GM23338 (cell line): ENCODE data around the gene TBC1D2B. TPM values are rescaled to one million over a fixed set of nuclear protein-coding genes. Genes with fewer than 3 reads are reported as not detected.

Source experiments
- ATAC-seq: fragments of 200-7000 bp; cut with Tn5 transposase; 3 replicates; pipeline ENCODE4 v1.9.1; 2020
- DNase-seq: peaks from one replicate; pipeline ENCODE4 v3.0.0-alpha.2; 2015; ENCODE audit warnings: low spot score
- H2AFZ ChIP-seq: fragments of 200-600 bp; sonication (generic); 2 replicates; pipeline ENCODE4 v1.8.0; 2016; ENCODE audit warnings: antibody characterized with exemption, mild to moderate bottlenecking, moderate library complexity
- H3F3A ChIP-seq: fragments of 200-600 bp; sonication (generic); replicated peaks from 2 replicates; pipeline ENCODE4 v1.8.0; 2017; ENCODE audit warnings: antibody characterized with exemption, mixed run types, low read depth
- H3K27ac ChIP-seq: fragments of 200-600 bp; sonication (generic); 2 replicates; pipeline ENCODE4 v1.6.1; 2016; ENCODE audit warnings: low read depth
- H3K27me3 ChIP-seq: fragments of 200-600 bp; sonication (generic); 2 replicates; pipeline ENCODE4 v1.8.0; 2016; ENCODE audit warnings: mild to moderate bottlenecking, mixed run types, moderate library complexity; ENCODE audit not compliant: insufficient read depth
- H3K36me3 ChIP-seq: fragments of 200-600 bp; sonication (generic); 2 replicates; pipeline ENCODE4 v1.8.0; 2016; ENCODE audit warnings: mild to moderate bottlenecking; ENCODE audit not compliant: insufficient read depth
- H3K4me1 ChIP-seq: fragments of 200-600 bp; sonication (generic); 2 replicates; pipeline ENCODE4 v1.8.0; 2016; ENCODE audit warnings: mild to moderate bottlenecking, moderate library complexity; ENCODE audit not compliant: insufficient read depth
- H3K4me2 ChIP-seq: fragments of 200-600 bp; sonication (generic); 2 replicates; pipeline ENCODE4 v1.7.1; 2017; ENCODE audit warnings: mixed run types
- H3K4me3 ChIP-seq: fragments of 200-600 bp; sonication (generic); 2 replicates; pipeline ENCODE4 v1.6.1; 2016; ENCODE audit warnings: mixed run types
- H3K79me2 ChIP-seq: fragments of 200-600 bp; sonication (generic); replicated peaks from 2 replicates; pipeline ENCODE4 v1.8.0; 2017; ENCODE audit warnings: mild to moderate bottlenecking; ENCODE audit not compliant: insufficient read depth
- H3K9me2 ChIP-seq: fragments of 200-600 bp; sonication (generic); 2 replicates; pipeline ENCODE4 v1.8.0; 2017; ENCODE audit not compliant: insufficient read depth
- H4K20me1 ChIP-seq: fragments of 200-600 bp; sonication (generic); replicated peaks from 2 replicates; pipeline ENCODE4 v1.8.0; 2017; ENCODE audit warnings: mild to moderate bottlenecking; ENCODE audit not compliant: insufficient read depth
- H3K27ac Mint-ChIP-seq: 2 replicates; pipeline ENCODE4 v1.8.0; 2020; ENCODE audit warnings: inconsistent platforms, mild to moderate bottlenecking, moderate library complexity, mixed read lengths
- H3K27me3 Mint-ChIP-seq: 3 replicates; pipeline ENCODE4 v1.8.0; 2022; ENCODE audit warnings: low read depth, mild to moderate bottlenecking, moderate library complexity, mixed read lengths, inconsistent platforms; ENCODE audit not compliant: insufficient read depth, poor library complexity
- H3K36me3 Mint-ChIP-seq: 3 replicates; pipeline ENCODE4 v1.8.0; 2021; ENCODE audit warnings: low read depth, mild to moderate bottlenecking, inconsistent platforms, moderate library complexity, mixed read lengths
- H3K4me1 Mint-ChIP-seq: 3 replicates; pipeline ENCODE4 v1.8.0; 2020; ENCODE audit warnings: mild to moderate bottlenecking, inconsistent platforms, mixed read lengths
- H3K4me3 Mint-ChIP-seq: 3 replicates; pipeline ENCODE4 v1.8.0; 2021; ENCODE audit warnings: moderate library complexity, mild to moderate bottlenecking, inconsistent platforms, mixed read lengths
- H3K9me3 Mint-ChIP-seq: 3 replicates; pipeline ENCODE4 v1.8.0; 2020; ENCODE audit warnings: moderate library complexity, mild to moderate bottlenecking, inconsistent platforms, mixed read lengths
- CREB1 ChIP-seq: fragments of 250-450 bp; sonication (Bioruptor Pico); IDR thresholded peaks from 2 replicates; pipeline ENCODE4 v1.5.0; 2020; ENCODE audit warnings: low read depth, mild to moderate bottlenecking, moderate library complexity
- CTCF ChIP-seq, 2 experiments: fragments of 200-600 bp in 1 of 2; sonication (generic) in 1 of 2; conservative IDR thresholded peaks; 2 replicates each; pipeline versions ENCODE4 v1.5.1 to v1.6.1; 2016 to 2017; ENCODE audit warnings: antibody characterized with exemption in 2 of 2, low read depth in 2 of 2, mild to moderate bottlenecking in 2 of 2, moderate library complexity in 1 of 2
- ETS1 ChIP-seq: IDR thresholded peaks from 2 replicates; pipeline ENCODE4 v1.6.1; 2016; ENCODE audit warnings: antibody characterized with exemption
- JUNB ChIP-seq: IDR thresholded peaks from one replicate; pipeline ENCODE4 v1.6.1; 2016; ENCODE audit warnings: antibody characterized with exemption; ENCODE audit not compliant: unreplicated experiment
- NANOG ChIP-seq: IDR thresholded peaks from 2 replicates; pipeline ENCODE4 v1.6.1; 2016; ENCODE audit warnings: antibody characterized with exemption, borderline replicate concordance
- POLR2AphosphoS5 ChIP-seq: IDR thresholded peaks from 2 replicates; pipeline ENCODE4 v1.6.1; 2016; ENCODE audit warnings: antibody characterized with exemption, low read depth
- REST ChIP-seq: IDR thresholded peaks from one replicate; pipeline ENCODE4 v1.6.1; 2018; ENCODE audit warnings: antibody characterized with exemption; ENCODE audit not compliant: unreplicated experiment
- ZNF114 ChIP-seq: fragments of 250-450 bp; sonication (Bioruptor Pico); IDR thresholded peaks from 2 replicates; pipeline ENCODE4 v1.5.0; 2020; ENCODE audit warnings: mild to moderate bottlenecking, moderate library complexity
- polyA plus RNA-seq: library from polyadenylated mRNA; unstranded; fragments of >200 nt; fragmentation: Nextera tagmentation; extraction: Ambion mirVana; gene quantifications from 2 replicates; pipeline ENCODE4 v1.2.1, GENCODE V29; 2016
- total RNA-seq: library from RNA; depleted of rRNA; stranded (reverse); fragments of >200 nt; shearing (Covaris generic); gene quantifications from 2 replicates; pipeline ENCODE4 v1.2.3, GENCODE V29; 2014

TBC1D2B gene
- total and polyA plus RNA-seq, 2 experiments from 2014 or later, result 3.6 to 17.8 TPM

- ATAC-seq (no peak), DNase-seq (no peak)
- H3K4me3 ChIP-seq, result no peak overlapping the region
- TF ChIP-seq ZNF114 (no peak), JUNB (no peak), POLR2AphosphoS5 (no peak), CREB1 (no peak), ETS1 (no peak), CTCF (conservative IDR thresholded peaks at IDR 0.05; ENCODE audit: low read depth in 2 of 2) (no peak), REST (no peak), NANOG (no peak)
- Mint-ChIP-seq H3K4me1 (peaks cover 17% of the 10 kb centered on the region), H3K36me3 (no peaks in the 10 kb centered on the region), H3K27me3 (no peaks in the 10 kb centered on the region), H3K9me3 (no peaks in the 10 kb centered on the region), H3K4me3 (no peak overlapping the region), H3K27ac (no peak overlapping the region)
- no peak overlapping the region for H3K4me2 ChIP-seq
- H3K27me3 ChIP-seq, result no peaks in the 10 kb centered on the region
- no peaks in the 10 kb centered on the region for H3F3A ChIP-seq
- H3K9me2 ChIP-seq, result no peaks in the 10 kb centered on the region
- H3K79me2 ChIP-seq, result no peaks in the 10 kb centered on the region
- H3K27ac ChIP-seq, result no peak overlapping the region
- H3K36me3 ChIP-seq, result peaks cover 5% of the 10 kb centered on the region; the same call in 1 of the 2 replicates
- peaks cover 29% of the 10 kb centered on the region; the same call in 1 of the 2 replicates for H3K4me1 ChIP-seq
- H2AFZ ChIP-seq, result no peak overlapping the region
- no peaks in the 10 kb centered on the region for H4K20me1 ChIP-seq
Observed at GRCh38 chr15:78048628-78048920, 28.9 kb downstream of the TBC1D2B start.

- no peak for ATAC-seq
- TF ChIP-seq CTCF (conservative IDR thresholded peaks at IDR 0.05; ENCODE audit: low read depth in 2 of 2) (no peak), ETS1 (no peak), POLR2AphosphoS5 (no peak)
Observed at GRCh38 chr15:78047761-78048627, 29.5 kb downstream of the TBC1D2B start.

More at GRCh38 chr15:78047761-78048627, 29.5 kb downstream of the TBC1D2B start:
- no peaks in the 10 kb centered on the region for H3K27me3 ChIP-seq
- Mint-ChIP-seq H3K4me3 (no peak overlapping the region), H3K27me3 (no peaks in the 10 kb centered on the region), H3K9me3 (no peaks in the 10 kb centered on the region), H3K4me1 (peaks cover 17% of the 10 kb centered on the region), H3K27ac (no peak overlapping the region), H3K36me3 (no peaks in the 10 kb centered on the region)
- no peaks in the 10 kb centered on the region for H4K20me1 ChIP-seq
- H3K4me1 ChIP-seq, result peaks cover 29% of the 10 kb centered on the region; the same call in 1 of the 2 replicates
- H3K36me3 ChIP-seq, result peaks cover 5% of the 10 kb centered on the region; the same call in 1 of the 2 replicates
- H3F3A ChIP-seq, result no peaks in the 10 kb centered on the region
- no peak overlapping the region for H3K27ac ChIP-seq
- H3K9me2 ChIP-seq, result no peaks in the 10 kb centered on the region
- H2AFZ ChIP-seq, result no peak overlapping the region
- no peak for DNase-seq
- no peak overlapping the region for H3K4me2 ChIP-seq
- no peak overlapping the region for H3K4me3 ChIP-seq
- H3K79me2 ChIP-seq, result no peaks in the 10 kb centered on the region
